Thoracic aorta (tissue), 2 donors: ENCODE results near the gene ANOS1. TPM values are rescaled to one million over a fixed set of nuclear protein-coding genes. Genes with fewer than 3 reads are reported as not detected.

Experiments
- ATAC-seq: fragments of 150-250 bp; one replicate; pipeline ENCODE4 v1.8.0; 2017; ENCODE audit warnings: low read depth; ENCODE audit not compliant: insufficient number of reproducible peaks, low FRiP score
- DNase-seq: peaks from one replicate; pipeline ENCODE4 v3.0.0-alpha.2; 2020; ENCODE audit warnings: low spot score
- H3K27ac ChIP-seq, 2 donors: fragments of 200-600 bp; sonication (generic); 1 replicate in 1 of 2; 2 replicates in 1 of 2; pipeline ENCODE4 v1.5.1; 2016; ENCODE audit warnings: mild to moderate bottlenecking in 2 of 2, moderate library complexity in 2 of 2
- H3K27me3 ChIP-seq: fragments of 200-600 bp; sonication (generic); replicated peaks from 2 replicates; pipeline ENCODE4 v1.6.0; 2016; ENCODE audit warnings: mild to moderate bottlenecking; ENCODE audit not compliant: insufficient read depth
- H3K36me3 ChIP-seq: fragments of 200-600 bp; sonication (generic); one replicate; pipeline ENCODE4 v1.5.1; 2016
- H3K4me1 ChIP-seq, 2 donors: fragments of 200-600 bp; sonication (generic); 1 replicate in 1 of 2; 2 replicates in 1 of 2; pipeline versions ENCODE4 v1.5.1 to v1.6.0; 2016; ENCODE audit warnings: low read depth in 2 of 2, mild to moderate bottlenecking in 1 of 2; ENCODE audit not compliant: control insufficient read depth in 1 of 2
- H3K4me3 ChIP-seq: fragments of 200-600 bp; sonication (generic); 2 replicates; pipeline ENCODE4 v1.5.1; 2016; ENCODE audit warnings: mild to moderate bottlenecking
- H3K9me3 ChIP-seq: fragments of 200-600 bp; sonication (generic); 2 replicates; pipeline ENCODE4 v1.5.1; 2016
- CTCF ChIP-seq: fragments of 200-600 bp; sonication (generic); IDR thresholded peaks from one replicate; pipeline ENCODE4 v1.5.1; 2019; ENCODE audit warnings: antibody characterized with exemption
- total RNA-seq, 2 donors: library from RNA; depleted of rRNA; stranded (reverse); fragments of >200 nt; gene quantifications; one replicate each; pipeline versions ENCODE4 v1.1.0 to v1.2.3, GENCODE V29; 2016

The ANOS1 gene
- total RNA-seq, 2 donors from 2014 or later: 8.9 to 10.4 TPM

- no peaks in the 10 kb centered on the region for H3K4me1 ChIP-seq
- ATAC-seq: no peak
- no peak overlapping the region for H3K4me3 ChIP-seq
- H3K36me3 ChIP-seq: no peaks in the 10 kb centered on the region
- no peak overlapping the region for H3K27ac ChIP-seq
- DNase-seq: no peak
- H3K9me3 ChIP-seq: no peaks in the 10 kb centered on the region
- no peaks in the 10 kb centered on the region for H3K27me3 ChIP-seq
- no peak for TF ChIP-seq CTCF
Measured at GRCh38 chrX:8675006-8675630, 56.8 kb downstream of the ANOS1 start.

GRCh38 chrX:8673201-8673600 is 58.7 kb downstream of the ANOS1 start:
- H3K9me3 ChIP-seq: no peaks in the 10 kb centered on the region
- TF ChIP-seq CTCF: no peak
- no peak overlapping the region for H3K27ac ChIP-seq
- no peak overlapping the region for H3K4me3 ChIP-seq
- H3K4me1 ChIP-seq: no peaks in the 10 kb centered on the region
- DNase-seq (no peak), ATAC-seq (no peak)
- H3K27me3 ChIP-seq: no peaks in the 10 kb centered on the region
- no peaks in the 10 kb centered on the region for H3K36me3 ChIP-seq

GRCh38 chrX:8672176-8672575 is 59.8 kb downstream of the ANOS1 start:
- no peaks in the 10 kb centered on the region for H3K27me3 ChIP-seq
- ATAC-seq (no peak), DNase-seq (no peak)
- H3K4me3 ChIP-seq: no peak overlapping the region
- no peaks in the 10 kb centered on the region for H3K9me3 ChIP-seq
- TF ChIP-seq CTCF: no peak
- H3K36me3 ChIP-seq: no peaks in the 10 kb centered on the region
- no peaks in the 10 kb centered on the region for H3K4me1 ChIP-seq
- no peak overlapping the region for H3K27ac ChIP-seq

- no peaks in the 10 kb centered on the region for H3K4me1 ChIP-seq
- no peaks in the 10 kb centered on the region for H3K36me3 ChIP-seq
- no peak for ATAC-seq
- H3K27ac ChIP-seq: no peak overlapping the region
- no peak overlapping the region for H3K4me3 ChIP-seq
- no peak for TF ChIP-seq CTCF
- H3K9me3 ChIP-seq: no peaks in the 10 kb centered on the region
- DNase-seq: no peak
- H3K27me3 ChIP-seq: no peaks in the 10 kb centered on the region
Measured at GRCh38 chrX:8668813-8669212, 63.1 kb downstream of the ANOS1 start.

GRCh38 chrX:8663325-8663724 is 68.6 kb downstream of the ANOS1 start:
- DNase-seq: no peak
- no peaks in the 10 kb centered on the region for H3K9me3 ChIP-seq
- H3K36me3 ChIP-seq: no peaks in the 10 kb centered on the region
- no peaks in the 10 kb centered on the region for H3K4me1 ChIP-seq
- H3K27me3 ChIP-seq: no peaks in the 10 kb centered on the region
- H3K4me3 ChIP-seq: no peak overlapping the region
- ATAC-seq: no peak
- no peak overlapping the region for H3K27ac ChIP-seq
- TF ChIP-seq CTCF: no peak
